Fibroblast of mammary gland (primary cell): Measurements from ENCODE around the gene TRNAU1AP.

Source experiments
- DNase-seq: peaks from one replicate; pipeline ENCODE4 v3.0.0-alpha.2; 2010; ENCODE audit warnings: low read depth
- H3K4me3 ChIP-seq: 2 replicates; pipeline ENCODE4 v1.5.1; 2011; ENCODE audit warnings: low read depth, mild to moderate bottlenecking, low read length, moderate library complexity; ENCODE audit not compliant: control insufficient read depth
- TF ChIP-seq, protein P1 (sequence below): conservative IDR thresholded peaks from 2 replicates; pipeline ENCODE4 v1.5.1; 2011; ENCODE audit warnings: low read depth, low read length, inconsistent platforms; ENCODE audit not compliant: control insufficient read depth, insufficient read depth

Gene TRNAU1AP

DNA sequence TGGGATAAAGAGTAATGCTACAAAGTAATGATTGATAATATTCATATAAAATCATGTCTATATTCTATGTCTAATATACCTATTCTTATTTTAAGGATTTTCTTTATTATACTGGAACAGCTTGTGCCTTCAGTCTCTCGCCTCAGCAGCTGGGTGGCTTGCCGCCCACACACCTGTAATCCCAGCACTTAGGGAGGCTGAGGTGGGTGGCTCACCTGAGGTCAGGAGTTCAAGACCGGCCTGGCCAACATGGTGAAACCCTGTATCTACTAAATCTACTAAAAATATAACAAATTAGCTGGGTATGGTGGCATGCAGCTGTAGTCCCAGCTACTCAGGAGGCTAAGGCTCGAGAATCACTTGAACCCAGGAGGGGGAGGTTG lies 7.6 kb upstream of the TRNAU1AP start:
- TF ChIP-seq, protein P1, sequence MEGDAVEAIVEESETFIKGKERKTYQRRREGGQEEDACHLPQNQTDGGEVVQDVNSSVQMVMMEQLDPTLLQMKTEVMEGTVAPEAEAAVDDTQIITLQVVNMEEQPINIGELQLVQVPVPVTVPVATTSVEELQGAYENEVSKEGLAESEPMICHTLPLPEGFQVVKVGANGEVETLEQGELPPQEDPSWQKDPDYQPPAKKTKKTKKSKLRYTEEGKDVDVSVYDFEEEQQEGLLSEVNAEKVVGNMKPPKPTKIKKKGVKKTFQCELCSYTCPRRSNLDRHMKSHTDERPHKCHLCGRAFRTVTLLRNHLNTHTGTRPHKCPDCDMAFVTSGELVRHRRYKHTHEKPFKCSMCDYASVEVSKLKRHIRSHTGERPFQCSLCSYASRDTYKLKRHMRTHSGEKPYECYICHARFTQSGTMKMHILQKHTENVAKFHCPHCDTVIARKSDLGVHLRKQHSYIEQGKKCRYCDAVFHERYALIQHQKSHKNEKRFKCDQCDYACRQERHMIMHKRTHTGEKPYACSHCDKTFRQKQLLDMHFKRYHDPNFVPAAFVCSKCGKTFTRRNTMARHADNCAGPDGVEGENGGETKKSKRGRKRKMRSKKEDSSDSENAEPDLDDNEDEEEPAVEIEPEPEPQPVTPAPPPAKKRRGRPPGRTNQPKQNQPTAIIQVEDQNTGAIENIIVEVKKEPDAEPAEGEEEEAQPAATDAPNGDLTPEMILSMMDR: no peak
- no peak overlapping the region for H3K4me3 ChIP-seq
- no peak for DNase-seq

DNA sequence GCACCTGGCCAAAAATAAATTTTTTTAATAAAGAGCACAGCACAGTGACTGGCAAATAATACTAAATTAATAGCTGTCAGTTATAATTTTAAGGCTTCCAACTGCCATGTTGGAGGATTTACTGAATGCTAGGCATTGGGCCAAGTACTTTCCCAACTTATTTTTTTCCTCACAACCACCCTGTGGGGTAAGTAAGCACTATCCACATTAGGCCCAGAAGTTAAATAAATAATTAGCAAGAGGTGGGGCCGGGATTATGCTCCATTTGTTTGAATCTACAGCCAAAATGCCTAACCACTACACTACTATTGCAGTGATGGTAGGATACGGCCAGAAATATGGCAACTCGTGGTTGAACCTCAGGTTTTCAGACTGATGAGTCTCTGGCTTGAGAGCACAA lies 4.6 kb upstream of the TRNAU1AP start:
- no peak overlapping the region for H3K4me3 ChIP-seq
- TF ChIP-seq, protein P1: no peak
- DNase-seq: no peak

DNA sequence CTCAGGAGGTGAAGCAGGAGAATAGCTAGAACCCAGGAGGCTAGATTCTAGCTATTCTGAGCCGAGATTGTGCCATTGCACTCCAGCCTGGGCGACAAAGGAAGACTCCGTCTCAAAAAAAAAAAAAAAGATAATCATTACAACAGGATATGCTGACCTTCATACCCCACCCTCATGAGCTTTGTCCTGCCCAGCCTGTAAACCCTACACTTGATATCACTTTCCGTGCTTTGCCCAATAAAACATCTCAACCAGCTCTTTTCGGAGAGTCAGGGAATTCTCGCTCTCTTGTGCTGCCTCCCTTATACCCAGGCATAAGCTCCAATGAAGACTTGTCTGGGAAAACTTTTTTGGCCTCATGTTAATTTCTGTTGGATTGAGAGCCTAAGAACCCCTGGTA lies 1.5 kb upstream of the TRNAU1AP start:
- TF ChIP-seq, protein P1: no peak
- no peak overlapping the region for H3K4me3 ChIP-seq
- no peak for DNase-seq

DNA sequence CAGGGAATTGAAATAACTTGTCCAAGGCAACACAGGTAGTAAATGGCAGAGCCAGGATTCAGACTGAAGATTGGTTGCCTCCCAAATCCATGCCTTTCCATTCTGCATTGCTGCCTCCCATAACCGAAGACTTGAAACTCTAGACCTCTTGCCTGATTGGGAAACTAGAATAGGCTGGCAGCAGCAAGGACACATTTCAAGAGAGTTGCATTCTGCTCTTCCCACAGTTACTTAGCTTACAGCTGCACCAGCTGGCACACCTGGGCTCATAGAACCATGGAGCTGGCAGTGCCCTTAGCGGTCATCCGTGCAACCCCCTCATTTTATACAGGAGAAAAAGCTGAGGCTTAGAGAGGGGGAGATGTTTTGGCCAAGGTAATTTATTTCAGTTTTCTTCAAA lies 8.0 kb downstream of the TRNAU1AP start:
- TF ChIP-seq, protein P1: no peak
- H3K4me3 ChIP-seq: no peak overlapping the region
- no peak for DNase-seq

DNA sequence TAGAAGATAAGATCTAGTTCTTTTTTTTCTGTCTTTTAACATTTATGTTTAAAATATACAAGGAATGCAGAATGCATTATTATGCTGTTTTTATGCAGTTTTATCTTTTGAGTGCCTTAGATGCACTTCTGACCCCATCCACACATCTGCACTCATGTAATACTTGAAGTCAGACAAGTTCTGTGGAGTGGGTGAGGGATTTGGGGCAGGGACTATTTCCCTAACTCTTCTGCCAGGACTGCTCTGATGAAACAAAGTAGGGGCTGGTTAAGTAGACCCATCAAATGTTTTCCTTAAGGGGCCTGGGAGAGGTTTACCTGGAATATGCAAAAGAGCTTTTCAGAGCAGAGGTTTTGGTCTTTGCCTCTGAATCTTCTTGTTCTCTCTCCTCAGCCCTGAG lies 11.4 kb downstream of the TRNAU1AP start:
- H3K4me3 ChIP-seq: no peak overlapping the region
- no peak for DNase-seq
- TF ChIP-seq, protein P1: no peak

DNA sequence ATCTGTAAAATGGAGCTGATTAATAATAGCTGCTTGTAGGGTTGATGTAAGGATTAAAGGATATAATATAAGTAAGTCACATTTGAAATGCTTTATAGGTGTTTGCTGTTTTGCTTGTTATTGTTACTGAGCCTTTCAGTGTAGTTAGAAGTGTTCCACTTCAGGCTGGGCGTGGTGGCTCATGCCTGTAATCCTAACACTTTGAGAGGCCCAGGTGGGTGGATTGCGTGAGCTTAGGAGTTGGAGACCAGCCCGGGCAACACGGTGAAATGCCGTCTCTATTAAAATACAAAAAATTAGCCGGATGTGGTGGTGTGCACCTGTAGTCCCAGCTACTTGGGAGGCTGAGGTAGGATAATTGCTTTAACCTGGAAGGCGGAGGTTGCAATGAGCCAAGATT lies 12.2 kb downstream of the TRNAU1AP start:
- TF ChIP-seq, protein P1: no peak
- no peak for DNase-seq
- H3K4me3 ChIP-seq: no peak overlapping the region

DNA sequence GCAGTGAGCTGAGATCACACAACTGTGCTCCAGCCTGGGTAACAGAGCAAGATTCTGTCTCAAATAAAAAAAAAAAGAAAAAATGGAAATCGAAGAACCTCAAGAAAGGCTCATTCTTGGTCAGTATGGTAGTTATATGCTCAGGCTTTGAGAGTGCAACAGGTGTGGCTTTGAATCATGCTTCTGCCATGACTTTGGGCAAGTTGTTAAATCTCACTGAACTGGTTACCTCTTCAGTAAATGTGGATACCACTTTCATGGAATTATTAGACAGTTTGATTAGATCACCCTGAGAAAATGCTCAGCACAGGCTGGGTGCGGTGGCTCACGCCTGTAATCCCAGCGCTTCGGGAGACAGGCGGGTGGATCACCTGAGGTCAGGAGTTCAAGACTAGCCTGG lies 12.8 kb downstream of the TRNAU1AP start:
- TF ChIP-seq, protein P1: no peak
- H3K4me3 ChIP-seq: no peak overlapping the region
- DNase-seq: no peak
